ENCODE measurements around the gene ZDHHC7. TPM values are rescaled to one million over a fixed set of nuclear protein-coding genes. Genes with fewer than 3 reads are reported as not detected.

ZDHHC7 gene
- total RNA-seq, 1 experiment from 2014 or later, result 39.9 TPM

GRCh38 chr16:85006639-85007038 is 4.7 kb downstream of the ZDHHC7 start:
- intact Hi-C loops (cut with micrococcal nuclease), result no loop called here
- RAD21 ChIA-PET (ENCODE audit: low non-redundant PET in 1 of 2, low total read pairs in 2 of 2, uncharacterized antibody in 2 of 2, unreplicated experiment in 2 of 2), result no interaction called here
- Histone ChIP-seq H3K4me3 (replicated peaks in 1 of 2; ENCODE audit: low read depth in 1 of 2, low read length in 2 of 2) (no peak overlapping the region), H3K79me2 (ENCODE audit: insufficient read depth, low read length) (peaks cover 93% of the 10 kb centered on the region), H3K36me3 (ENCODE audit: control insufficient read depth in 1 of 2, insufficient read depth in 2 of 2, low read length in 2 of 2) (no peaks in the 10 kb centered on the region), H3K27ac (ENCODE audit: low read depth, low read length) (no peak overlapping the region), H3K27me3 (ENCODE audit: insufficient read depth, low read length) (no peaks in the 10 kb centered on the region), H3K9ac (ENCODE audit: low read length) (no peak overlapping the region), H3K9me2 (ENCODE audit: insufficient read depth) (no peaks in the 10 kb centered on the region), H3K4me1 (ENCODE audit: control insufficient read depth in 1 of 2, insufficient read depth in 2 of 2, low read length in 2 of 2) (peaks cover 11 to 50% of the 10 kb centered on the region in 2 experiments), H2AFZ (ENCODE audit: low read depth, low read length, poor library complexity, severe bottlenecking) (no peak overlapping the region), H3K4me2 (ENCODE audit: low read length) (no peak overlapping the region), H4K20me1 (ENCODE audit: insufficient read depth) (peaks cover 4% of the 10 kb centered on the region; the same call in 1 of the 2 replicates), H3K9me3 (ENCODE audit: control insufficient read depth in 1 of 2, insufficient read depth in 1 of 2, low read depth in 1 of 2, low read length in 2 of 2) (no peaks in the 10 kb centered on the region)
- ATAC-seq (no peak), DNase-seq (ENCODE audit: low read depth, low spot score) (no peak)
- TF ChIP-seq POLR2AphosphoS5 (IDR thresholded peaks at IDR 0.05; ENCODE audit: low read depth, low read length) (no peak), CEBPB (IDR thresholded peaks at IDR 0.05; ENCODE audit: low read depth) (no peak), ATF3 (IDR thresholded peaks at IDR 0.05) (no peak), SIN3A (IDR thresholded peaks at IDR 0.05; ENCODE audit: low read depth) (no peak), TCF7L2 (IDR thresholded peaks at IDR 0.05; ENCODE audit: borderline replicate concordance, extremely low read depth, insufficient read depth, insufficient read length) (no peak), SP1 (IDR thresholded peaks at IDR 0.05; ENCODE audit: low read depth) (no peak), RAD21 (IDR thresholded peaks at IDR 0.05; ENCODE audit: low read depth) (no peak), ZFX (IDR thresholded peaks at IDR 0.05) (no peak), POLR2A (IDR thresholded peaks at IDR 0.05; ENCODE audit: borderline replicate concordance, extremely low read depth, insufficient read depth, insufficient read length) (no peak), ZBTB33 (IDR thresholded peaks at IDR 0.05; ENCODE audit: extremely low read depth, insufficient replicate concordance, low read length) (no peak), EZH2 (IDR thresholded peaks at IDR 0.05) (no peak), REST (IDR thresholded peaks at IDR 0.05; ENCODE audit: low read depth) (no peak), MAX (IDR thresholded peaks at IDR 0.05) (no peak), EGR1 (IDR thresholded peaks at IDR 0.05; ENCODE audit: low read depth) (no peak), YY1 (IDR thresholded peaks at IDR 0.05; ENCODE audit: extremely low read depth, insufficient replicate concordance, low read depth, low read length) (no peak), EZH2phosphoT487 (IDR thresholded peaks at IDR 0.05; ENCODE audit: borderline replicate concordance) (no peak), CTCF (IDR thresholded peaks at IDR 0.05 in 2 of 3, conservative IDR thresholded peaks at IDR 0.05 in 1 of 3; ENCODE audit: borderline replicate concordance in 1 of 3, insufficient read depth in 1 of 3, low read depth in 2 of 3, low read length in 2 of 3) (no peak), CBX3 (IDR thresholded peaks at IDR 0.05; ENCODE audit: low read depth) (no peak), SRF (IDR thresholded peaks at IDR 0.05; ENCODE audit: low read depth) (no peak), FOSL1 (IDR thresholded peaks at IDR 0.05; ENCODE audit: low read depth) (no peak)
- no TSS peak for BruUV-seq (replicated peaks)
- POLR2A ChIA-PET, result no interaction called here
- CTCF ChIA-PET, result interaction anchor here (2.1 kb wide), 1 partner anchor 22 kb away, joined by 5 read pairs; no protein-coding TSS in a partner anchor
